ENCODE data around the gene CHRDL2.

Gene CHRDL2

GRCh38 chr11:74699615-74700396 is 31.4 kb downstream of the CHRDL2 start:
- no peaks in the 10 kb centered on the region for H3K27me3 ChIP-seq (ENCODE audit: insufficient read depth, low read length)
- H3K9me3 ChIP-seq (ENCODE audit: low read length), result no peaks in the 10 kb centered on the region
- H3F3A ChIP-seq (ENCODE audit: insufficient read depth, low read length), result no peaks in the 10 kb centered on the region
- no peaks in the 10 kb centered on the region for H3K36me3 ChIP-seq (ENCODE audit: insufficient read depth, low read length)
- no peak overlapping the region for H3K4me2 ChIP-seq (ENCODE audit: low read length)
- H3K9ac ChIP-seq (ENCODE audit: low read length), result no peak overlapping the region
- TF ChIP-seq EZH2 (IDR thresholded peaks at IDR 0.05; ENCODE audit: borderline replicate concordance, low read length) (no peak), CTCF (IDR thresholded peaks at IDR 0.05; ENCODE audit: low read length) (no peak)
- H3K27ac ChIP-seq (ENCODE audit: low read depth, low read length, poor library complexity, severe bottlenecking), result no peak overlapping the region
- no peak overlapping the region for H2AFZ ChIP-seq (ENCODE audit: low read length)
- no peaks in the 10 kb centered on the region for H3K9me2 ChIP-seq (ENCODE audit: low read depth, low read length)
- H4K20me1 ChIP-seq (ENCODE audit: insufficient read depth, low read length), result no peaks in the 10 kb centered on the region
- no peak overlapping the region for H3K4me3 ChIP-seq (ENCODE audit: low read depth, low read length, poor library complexity, severe bottlenecking)
- no peaks in the 10 kb centered on the region for H3K4me1 ChIP-seq (ENCODE audit: insufficient read depth, low read length, severe bottlenecking)
- no peaks in the 10 kb centered on the region for H3K79me2 ChIP-seq (ENCODE audit: insufficient read depth, low read length)

- Histone ChIP-seq H4K20me1 (ENCODE audit: insufficient read depth, low read length) (no peaks in the 10 kb centered on the region), H3K9ac (ENCODE audit: low read length) (no peak overlapping the region), H3K79me2 (ENCODE audit: insufficient read depth, low read length) (no peaks in the 10 kb centered on the region), H3K4me3 (ENCODE audit: low read depth, low read length, poor library complexity, severe bottlenecking) (no peak overlapping the region), H3K4me1 (ENCODE audit: insufficient read depth, low read length, severe bottlenecking) (no peaks in the 10 kb centered on the region), H3K9me3 (ENCODE audit: low read length) (no peaks in the 10 kb centered on the region), H2AFZ (ENCODE audit: low read length) (no peak overlapping the region), H3K27me3 (ENCODE audit: insufficient read depth, low read length) (peaks cover 4% of the 10 kb centered on the region; the same call in 1 of the 2 replicates), H3K9me2 (ENCODE audit: low read depth, low read length) (no peaks in the 10 kb centered on the region), H3F3A (ENCODE audit: insufficient read depth, low read length) (no peaks in the 10 kb centered on the region), H3K27ac (ENCODE audit: low read depth, low read length, poor library complexity, severe bottlenecking) (no peak overlapping the region), H3K36me3 (ENCODE audit: insufficient read depth, low read length) (no peaks in the 10 kb centered on the region), H3K4me2 (ENCODE audit: low read length) (no peak overlapping the region)
- no peak for TF ChIP-seq CTCF (IDR thresholded peaks at IDR 0.05; ENCODE audit: low read length)
- no peak for TF ChIP-seq EZH2 (IDR thresholded peaks at IDR 0.05; ENCODE audit: borderline replicate concordance, low read length)
Measured at GRCh38 chr11:74697722-74698121, 33.5 kb downstream of the CHRDL2 start.

- Histone ChIP-seq H3K9me2 (ENCODE audit: low read depth, low read length) (no peaks in the 10 kb centered on the region), H3K27me3 (ENCODE audit: insufficient read depth, low read length) (peaks cover 6% of the 10 kb centered on the region; the same call in 1 of the 2 replicates), H2AFZ (ENCODE audit: low read length) (no peak overlapping the region), H3K4me2 (ENCODE audit: low read length) (no peak overlapping the region), H3K9ac (ENCODE audit: low read length) (no peak overlapping the region), H3K9me3 (ENCODE audit: low read length) (no peaks in the 10 kb centered on the region), H3K36me3 (ENCODE audit: insufficient read depth, low read length) (no peaks in the 10 kb centered on the region), H3K4me3 (ENCODE audit: low read depth, low read length, poor library complexity, severe bottlenecking) (no peak overlapping the region), H3K4me1 (ENCODE audit: insufficient read depth, low read length, severe bottlenecking) (no peaks in the 10 kb centered on the region), H4K20me1 (ENCODE audit: insufficient read depth, low read length) (no peaks in the 10 kb centered on the region), H3K27ac (ENCODE audit: low read depth, low read length, poor library complexity, severe bottlenecking) (no peak overlapping the region), H3K79me2 (ENCODE audit: insufficient read depth, low read length) (no peaks in the 10 kb centered on the region), H3F3A (ENCODE audit: insufficient read depth, low read length) (no peaks in the 10 kb centered on the region)
- TF ChIP-seq EZH2 (IDR thresholded peaks at IDR 0.05; ENCODE audit: borderline replicate concordance, low read length), result no peak
- no peak for TF ChIP-seq CTCF (IDR thresholded peaks at IDR 0.05; ENCODE audit: low read length)
Measured at GRCh38 chr11:74696939-74697675, 34.1 kb downstream of the CHRDL2 start.

Data from OCI-LY1 (cell line).